Gastrocnemius medialis (tissue), 4 donors: Measurements from ENCODE around the gene ZNF217.

Experiments
- POLR2A ChIP-seq, 2 donors: fragments of 450-650 bp; IDR thresholded peaks; one replicate each; pipeline ENCODE4 v1.6.1; 2017; ENCODE audit warnings: antibody characterized with exemption in 2 of 2, mild to moderate bottlenecking in 2 of 2, moderate library complexity in 2 of 2
- TF ChIP-seq, protein P1 (sequence below), 5 experiments: fragments of 450-650 bp in 3 of 5; fragments of 200-600 bp in 2 of 5; sonication (generic) in 2 of 5; IDR thresholded peaks in 4 of 5; conservative IDR thresholded peaks in 1 of 5; 1 replicate in 4 of 5; 2 replicates in 1 of 5; pipeline ENCODE4 v1.5.1; 2016 to 2019; ENCODE audit warnings: antibody characterized with exemption in 5 of 5, mild to moderate bottlenecking in 3 of 5, moderate library complexity in 3 of 5

DNA sequence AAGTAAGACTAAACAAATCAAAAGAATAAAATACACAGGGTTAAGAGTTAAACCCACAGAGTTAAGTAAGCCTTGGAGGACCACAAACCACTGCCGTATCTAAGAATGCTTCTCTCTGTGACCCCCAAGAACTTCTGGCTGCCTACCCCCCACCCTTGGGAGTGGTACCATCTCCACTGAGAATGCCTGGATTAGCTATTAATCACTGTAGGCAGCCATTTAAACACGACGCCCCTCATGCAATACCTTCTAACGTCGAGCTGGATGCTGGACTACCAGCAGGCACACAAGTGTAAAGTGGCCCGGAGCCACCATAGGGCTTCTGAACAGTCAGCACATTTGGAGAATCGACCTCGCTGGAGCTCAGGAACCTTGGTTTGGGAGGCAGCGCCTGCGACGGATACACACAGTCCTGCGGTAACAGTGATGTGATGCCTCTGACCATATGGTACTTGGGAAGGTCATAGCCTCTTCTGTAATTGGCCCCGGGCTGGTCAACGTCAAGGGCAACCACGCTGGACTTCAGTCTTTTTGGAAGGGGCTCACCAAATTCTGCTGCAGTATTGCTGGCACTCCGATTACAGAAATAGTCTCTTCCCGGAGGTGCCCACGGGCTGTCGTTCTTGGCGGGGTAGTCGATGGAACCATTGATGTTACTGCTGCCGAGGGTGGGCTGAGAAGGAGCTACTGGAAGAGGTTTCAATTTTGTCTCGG is 18.0 kb downstream of the ZNF217 start:
- TF ChIP-seq, protein P1, sequence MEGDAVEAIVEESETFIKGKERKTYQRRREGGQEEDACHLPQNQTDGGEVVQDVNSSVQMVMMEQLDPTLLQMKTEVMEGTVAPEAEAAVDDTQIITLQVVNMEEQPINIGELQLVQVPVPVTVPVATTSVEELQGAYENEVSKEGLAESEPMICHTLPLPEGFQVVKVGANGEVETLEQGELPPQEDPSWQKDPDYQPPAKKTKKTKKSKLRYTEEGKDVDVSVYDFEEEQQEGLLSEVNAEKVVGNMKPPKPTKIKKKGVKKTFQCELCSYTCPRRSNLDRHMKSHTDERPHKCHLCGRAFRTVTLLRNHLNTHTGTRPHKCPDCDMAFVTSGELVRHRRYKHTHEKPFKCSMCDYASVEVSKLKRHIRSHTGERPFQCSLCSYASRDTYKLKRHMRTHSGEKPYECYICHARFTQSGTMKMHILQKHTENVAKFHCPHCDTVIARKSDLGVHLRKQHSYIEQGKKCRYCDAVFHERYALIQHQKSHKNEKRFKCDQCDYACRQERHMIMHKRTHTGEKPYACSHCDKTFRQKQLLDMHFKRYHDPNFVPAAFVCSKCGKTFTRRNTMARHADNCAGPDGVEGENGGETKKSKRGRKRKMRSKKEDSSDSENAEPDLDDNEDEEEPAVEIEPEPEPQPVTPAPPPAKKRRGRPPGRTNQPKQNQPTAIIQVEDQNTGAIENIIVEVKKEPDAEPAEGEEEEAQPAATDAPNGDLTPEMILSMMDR (IDR thresholded peaks at IDR 0.05 in 4 of 5, conservative IDR thresholded peaks at IDR 0.05 in 1 of 5), result no peak
- no peak for TF ChIP-seq POLR2A (IDR thresholded peaks at IDR 0.05)
